Panc1 (cell line): ENCODE results near the gene EP400.

Source experiments
- CTCF ChIP-seq: fragments of 450-650 bp; IDR thresholded peaks from 2 replicates; pipeline ENCODE4 v1.5.1; 2017; ENCODE audit warnings: mild to moderate bottlenecking
- POLR2AphosphoS5 ChIP-seq: IDR thresholded peaks from 2 replicates; pipeline ENCODE4 v1.6.1; 2012; ENCODE audit warnings: mild to moderate bottlenecking, low read depth, low read length, moderate library complexity
- REST ChIP-seq, 2 experiments: IDR thresholded peaks; 2 replicates each; pipeline ENCODE4 v1.6.1; 2011 to 2012; ENCODE audit warnings: low read depth in 2 of 2, control low read depth in 1 of 2, low read length in 1 of 2, mild to moderate bottlenecking in 1 of 2, moderate library complexity in 1 of 2; ENCODE audit not compliant: insufficient read depth in 1 of 2

DNA sequence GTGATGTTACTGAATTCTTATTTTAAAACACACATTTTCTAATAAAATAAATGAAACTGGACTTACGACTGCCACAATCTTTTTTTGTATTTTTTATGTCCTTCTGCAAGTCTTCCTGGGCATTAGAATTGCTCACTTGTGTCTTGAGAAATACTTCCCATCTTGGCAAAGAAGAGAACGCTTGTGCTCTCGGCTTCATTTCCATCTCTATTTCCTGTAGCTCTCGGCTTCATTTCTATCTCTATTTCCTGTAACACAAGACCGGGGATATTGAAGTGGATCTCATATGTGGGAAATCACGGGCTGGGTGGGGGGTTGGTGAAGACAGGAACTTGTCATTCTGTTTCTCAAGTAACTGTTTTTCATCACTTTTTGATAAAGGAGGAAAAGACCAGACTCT, 77.9 kb downstream of the EP400 start:
- TF ChIP-seq CTCF (no peak), POLR2AphosphoS5 (no peak), REST (IDR thresholded peaks at IDR 0.05; ENCODE audit: insufficient read depth in 1 of 2, low read depth in 2 of 2, low read length in 1 of 2) (no peak)
